Tibial nerve (tissue), 3 donors: Measurements from ENCODE around the gene LIN28B.

Experiments
- CTCF ChIP-seq, 5 experiments: fragments of 200-600 bp in 3 of 5; fragments of 450-650 bp in 2 of 5; sonication (generic) in 3 of 5; IDR thresholded peaks; one replicate each; pipeline ENCODE4 v1.5.1; 2016 to 2019; ENCODE audit warnings: antibody characterized with exemption in 5 of 5, mild to moderate bottlenecking in 3 of 5, moderate library complexity in 2 of 5
- POLR2A ChIP-seq, 2 donors: fragments of 450-650 bp; IDR thresholded peaks; one replicate each; pipeline ENCODE4 v1.6.1; 2017; ENCODE audit warnings: antibody characterized with exemption in 2 of 2, mild to moderate bottlenecking in 2 of 2, moderate library complexity in 2 of 2

GRCh38 chr6:105099371-105099770 lies 142.5 kb downstream of the LIN28B start:
- no peak for TF ChIP-seq POLR2A (IDR thresholded peaks at IDR 0.05)
- TF ChIP-seq CTCF (IDR thresholded peaks at IDR 0.05) = no peak
